NB4 (cell line): ENCODE results near the gene RELL1.

ENCODE experiments used
- MAX ChIP-seq: IDR thresholded peaks from 2 replicates; pipeline ENCODE4 v1.6.1; 2011; ENCODE audit warnings: low read depth, low read length
- POLR2A ChIP-seq: IDR thresholded peaks from 2 replicates; pipeline ENCODE4 v1.6.1; 2011; ENCODE audit warnings: mild to moderate bottlenecking; ENCODE audit not compliant: insufficient read length; ENCODE audit errors: extremely low read depth
- TF ChIP-seq, protein P1 (sequence below): IDR thresholded peaks from one replicate; pipeline ENCODE4 v1.5.1; 2012; ENCODE audit warnings: low read depth, low read length

DNA sequence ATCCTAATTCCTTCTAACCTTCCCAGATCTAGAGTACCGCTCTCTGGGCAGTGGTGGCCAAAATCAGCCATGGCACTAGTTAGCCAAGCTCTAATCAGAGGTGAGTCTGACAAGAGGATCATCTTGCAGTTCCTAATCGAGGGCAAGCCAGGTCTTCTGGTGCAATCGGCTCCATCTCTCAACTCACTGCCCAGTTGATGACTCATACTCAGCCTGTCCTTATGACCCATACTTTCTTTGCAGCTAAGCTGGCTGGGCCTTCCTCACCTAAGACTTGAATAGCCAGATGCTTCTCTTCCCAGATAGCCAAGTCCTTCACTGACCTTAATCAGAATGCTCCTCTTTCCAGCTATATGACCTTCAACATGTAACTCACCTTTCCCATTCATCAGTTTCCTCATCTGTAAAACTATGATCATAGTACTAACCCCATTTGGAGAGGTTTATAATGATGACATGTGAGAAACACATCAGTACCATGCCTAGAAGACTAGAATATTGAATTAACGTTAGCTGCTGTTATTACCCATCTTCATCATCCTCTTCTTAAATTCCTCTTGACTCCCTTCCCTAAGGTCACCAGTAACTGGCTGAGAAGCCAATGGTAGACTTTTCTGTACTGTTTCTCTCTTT is 57.1 kb downstream of the RELL1 start:
- TF ChIP-seq, protein P1, sequence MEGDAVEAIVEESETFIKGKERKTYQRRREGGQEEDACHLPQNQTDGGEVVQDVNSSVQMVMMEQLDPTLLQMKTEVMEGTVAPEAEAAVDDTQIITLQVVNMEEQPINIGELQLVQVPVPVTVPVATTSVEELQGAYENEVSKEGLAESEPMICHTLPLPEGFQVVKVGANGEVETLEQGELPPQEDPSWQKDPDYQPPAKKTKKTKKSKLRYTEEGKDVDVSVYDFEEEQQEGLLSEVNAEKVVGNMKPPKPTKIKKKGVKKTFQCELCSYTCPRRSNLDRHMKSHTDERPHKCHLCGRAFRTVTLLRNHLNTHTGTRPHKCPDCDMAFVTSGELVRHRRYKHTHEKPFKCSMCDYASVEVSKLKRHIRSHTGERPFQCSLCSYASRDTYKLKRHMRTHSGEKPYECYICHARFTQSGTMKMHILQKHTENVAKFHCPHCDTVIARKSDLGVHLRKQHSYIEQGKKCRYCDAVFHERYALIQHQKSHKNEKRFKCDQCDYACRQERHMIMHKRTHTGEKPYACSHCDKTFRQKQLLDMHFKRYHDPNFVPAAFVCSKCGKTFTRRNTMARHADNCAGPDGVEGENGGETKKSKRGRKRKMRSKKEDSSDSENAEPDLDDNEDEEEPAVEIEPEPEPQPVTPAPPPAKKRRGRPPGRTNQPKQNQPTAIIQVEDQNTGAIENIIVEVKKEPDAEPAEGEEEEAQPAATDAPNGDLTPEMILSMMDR: no peak
- TF ChIP-seq POLR2A: no peak
- TF ChIP-seq MAX: no peak
